HEK293 (cell line): ENCODE results near the gene CHN2.

Source experiments
- ZBTB21 ChIP-seq: fragments of 450-650 bp; formaldehyde crosslinking; IDR thresholded peaks from 2 replicates; pipeline ENCODE4 v1.5.1; 2017; ENCODE audit warnings: missing biosample characterization, missing genetic modification characterization
- ZEB2 ChIP-seq: fragments of 450-650 bp; formaldehyde crosslinking; IDR thresholded peaks from 2 replicates; pipeline ENCODE4 v1.5.1; 2016; ENCODE audit warnings: missing biosample characterization, missing genetic modification characterization
- ZNF223 ChIP-seq: fragments of 450-650 bp; formaldehyde crosslinking; IDR thresholded peaks from 2 replicates; pipeline ENCODE4 v1.5.1; 2016; ENCODE audit warnings: missing biosample characterization, missing genetic modification characterization
- ZNF404 ChIP-seq: fragments of 450-650 bp; formaldehyde crosslinking; IDR thresholded peaks from 2 replicates; pipeline ENCODE4 v1.5.1; 2017; ENCODE audit warnings: missing biosample characterization, missing genetic modification characterization
- TF ChIP-seq, protein P1 (sequence below): fragments of 450-650 bp; formaldehyde crosslinking; IDR thresholded peaks from 2 replicates; pipeline ENCODE4 v1.5.1; 2016; ENCODE audit warnings: missing biosample characterization, missing genetic modification characterization

DNA sequence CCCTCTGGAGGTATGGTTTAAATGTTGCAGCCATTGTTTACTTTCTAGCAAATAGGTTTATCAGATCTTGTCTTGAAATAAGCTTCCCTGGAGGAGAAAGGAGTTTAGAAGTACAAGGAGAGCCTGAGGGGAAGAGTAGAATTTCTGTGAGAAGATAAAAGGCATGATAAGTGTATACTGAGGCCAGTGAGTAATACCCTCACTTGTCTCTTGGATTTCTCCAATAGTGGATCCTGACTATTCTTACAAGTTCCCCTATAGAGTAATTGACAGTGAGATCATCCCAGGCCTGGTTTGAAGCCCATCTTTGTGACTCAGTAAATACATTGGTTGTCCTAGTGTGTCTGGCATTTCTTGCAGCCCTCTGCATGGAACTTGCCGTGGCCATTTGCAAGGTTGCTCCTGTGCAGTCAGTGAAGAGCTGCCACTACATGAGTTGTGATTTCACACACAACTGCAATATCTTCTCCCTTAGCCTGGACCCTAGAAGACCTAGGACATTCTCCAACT, 41.6 kb downstream of the CHN2 start:
- no peak for TF ChIP-seq ZNF404
- TF ChIP-seq, protein P1, sequence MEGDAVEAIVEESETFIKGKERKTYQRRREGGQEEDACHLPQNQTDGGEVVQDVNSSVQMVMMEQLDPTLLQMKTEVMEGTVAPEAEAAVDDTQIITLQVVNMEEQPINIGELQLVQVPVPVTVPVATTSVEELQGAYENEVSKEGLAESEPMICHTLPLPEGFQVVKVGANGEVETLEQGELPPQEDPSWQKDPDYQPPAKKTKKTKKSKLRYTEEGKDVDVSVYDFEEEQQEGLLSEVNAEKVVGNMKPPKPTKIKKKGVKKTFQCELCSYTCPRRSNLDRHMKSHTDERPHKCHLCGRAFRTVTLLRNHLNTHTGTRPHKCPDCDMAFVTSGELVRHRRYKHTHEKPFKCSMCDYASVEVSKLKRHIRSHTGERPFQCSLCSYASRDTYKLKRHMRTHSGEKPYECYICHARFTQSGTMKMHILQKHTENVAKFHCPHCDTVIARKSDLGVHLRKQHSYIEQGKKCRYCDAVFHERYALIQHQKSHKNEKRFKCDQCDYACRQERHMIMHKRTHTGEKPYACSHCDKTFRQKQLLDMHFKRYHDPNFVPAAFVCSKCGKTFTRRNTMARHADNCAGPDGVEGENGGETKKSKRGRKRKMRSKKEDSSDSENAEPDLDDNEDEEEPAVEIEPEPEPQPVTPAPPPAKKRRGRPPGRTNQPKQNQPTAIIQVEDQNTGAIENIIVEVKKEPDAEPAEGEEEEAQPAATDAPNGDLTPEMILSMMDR = no peak
- no peak for TF ChIP-seq ZNF223 (tag by site-specific recombination)
- TF ChIP-seq ZEB2 (tag by site-specific recombination) = no peak
- TF ChIP-seq ZBTB21 (tag by site-specific recombination) = no peak
